ENCODE measurements around the gene FAR2.

FAR2 gene

DNA sequence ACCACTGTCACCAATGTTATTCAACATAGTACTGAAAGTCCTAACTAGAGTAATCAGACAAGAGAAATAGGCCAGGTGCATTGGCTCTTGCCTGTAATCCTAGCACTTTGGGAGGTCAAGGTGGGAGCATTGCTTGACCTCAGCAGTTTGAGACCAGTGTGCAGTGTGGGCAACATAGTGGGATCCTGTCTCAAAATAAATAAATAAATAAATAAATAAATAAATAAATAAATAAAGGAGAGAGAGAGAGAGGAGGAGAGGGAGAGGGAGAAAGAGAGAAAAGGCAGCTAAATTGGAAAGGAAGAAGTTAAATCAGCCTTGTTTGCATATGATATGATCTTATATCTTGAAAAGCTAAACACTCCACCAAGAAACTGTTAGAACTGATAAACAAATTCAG, 115.3 kb downstream of the FAR2 start:
- no peak overlapping the region for H3K27ac ChIP-seq
- TF ChIP-seq ZFX (IDR thresholded peaks at IDR 0.05; ENCODE audit: borderline replicate concordance), result no peak
- no peak for TF ChIP-seq CTCF (IDR thresholded peaks at IDR 0.05)

- TF ChIP-seq ZFX (IDR thresholded peaks at IDR 0.05; ENCODE audit: borderline replicate concordance) (no peak), CTCF (IDR thresholded peaks at IDR 0.05) (no peak)
- no peak overlapping the region for H3K27ac ChIP-seq
These were observed 120.8 kb downstream of the FAR2 start for GRCh38 chr12:29269706-29270408.

- TF ChIP-seq CTCF (IDR thresholded peaks at IDR 0.05) (no peak), ZFX (IDR thresholded peaks at IDR 0.05; ENCODE audit: borderline replicate concordance) (no peak)
These were observed 121.4 kb downstream of the FAR2 start for GRCh38 chr12:29270446-29270845.

GRCh38 chr12:29273178-29273843, 124.2 kb downstream of the FAR2 start:
- H3K27ac ChIP-seq, result no peak overlapping the region
- no peak for TF ChIP-seq CTCF (IDR thresholded peaks at IDR 0.05)
- no peak for TF ChIP-seq ZFX (IDR thresholded peaks at IDR 0.05; ENCODE audit: borderline replicate concordance)

More at GRCh38 chr12:29270446-29270845, 121.4 kb downstream of the FAR2 start:
- H3K27ac ChIP-seq, result no peak overlapping the region

- no peak overlapping the region for H3K27ac ChIP-seq
- TF ChIP-seq CTCF (IDR thresholded peaks at IDR 0.05), result no peak
- no peak for TF ChIP-seq ZFX (IDR thresholded peaks at IDR 0.05; ENCODE audit: borderline replicate concordance)
These were observed 126.8 kb downstream of the FAR2 start for GRCh38 chr12:29275834-29276233.

GRCh38 chr12:29277231-29277630, 128.2 kb downstream of the FAR2 start:
- no peak overlapping the region for H3K27ac ChIP-seq
- TF ChIP-seq ZFX (IDR thresholded peaks at IDR 0.05; ENCODE audit: borderline replicate concordance) (no peak), CTCF (IDR thresholded peaks at IDR 0.05) (no peak)
